Left lobe of liver (tissue), 2 donors: Measurements from ENCODE around the gene HPS4. TPM values are rescaled to one million over a fixed set of nuclear protein-coding genes. Genes with fewer than 3 reads are reported as not detected.

Source experiments
- ATAC-seq: fragments of 200-7000 bp; cut with Tn5 transposase; one replicate; pipeline ENCODE4 v1.9.1; 2020; ENCODE audit warnings: mild to moderate bottlenecking, moderate library complexity
- DNase-seq: peaks from one replicate; pipeline ENCODE4 v3.0.0-alpha.2; 2020; ENCODE audit warnings: low spot score
- total RNA-seq: library from RNA; stranded (reverse); gene quantifications from one replicate; pipeline ENCODE4 v1.2.1, GENCODE V29; 2021
- donor health status: DM: no; HTN: no; CAD: no; lungs with moderate emphysema.
- donor health status: DM: no; HTN: yes; CAD: no.

Gene HPS4
- total RNA-seq, 1 donor from 2014 or later: 13.2 TPM

- DNase-seq (no peak), ATAC-seq (no peak)
These were observed 15.7 kb upstream of the HPS4 start for GRCh38 chr22:26499188-26499703.

- ATAC-seq: no peak
- DNase-seq: no peak
These were observed 12.9 kb upstream of the HPS4 start for GRCh38 chr22:26496456-26496855.

- ATAC-seq: no peak
- DNase-seq: no peak
These were observed 10.9 kb upstream of the HPS4 start for GRCh38 chr22:26494506-26494905.

- DNase-seq: no peak
- ATAC-seq: no peak
These were observed 8.6 kb upstream of the HPS4 start for GRCh38 chr22:26492220-26492619.

- ATAC-seq (no peak), DNase-seq (no peak)
These were observed 6.0 kb upstream of the HPS4 start for GRCh38 chr22:26489447-26490036.

- no peak for ATAC-seq
- no peak for DNase-seq
These were observed 4.4 kb upstream of the HPS4 start for GRCh38 chr22:26487996-26488395.

GRCh38 chr22:26486394-26486793 is 2.8 kb upstream of the HPS4 start:
- ATAC-seq: no peak

GRCh38 chr22:26485806-26486390 is 2.3 kb upstream of the HPS4 start:
- ATAC-seq (no peak), DNase-seq (no peak)

More at GRCh38 chr22:26486394-26486793, 2.8 kb upstream of the HPS4 start:
- no peak for DNase-seq

- DNase-seq (no peak), ATAC-seq (no peak)
These were observed 1.4 kb upstream of the HPS4 start for GRCh38 chr22:26485013-26485412.

- DNase-seq (no peak), ATAC-seq (no peak)
These were observed 750 bp upstream of the HPS4 start for GRCh38 chr22:26484360-26484706.

- ATAC-seq: no peak
- no peak for DNase-seq
These were observed 542 bp downstream of the HPS4 start for GRCh38 chr22:26483043-26483438.

- no peak for ATAC-seq
These were observed 1.4 kb downstream of the HPS4 start for GRCh38 chr22:26482161-26482560.

GRCh38 chr22:26481694-26482093 is 1.9 kb downstream of the HPS4 start:
- DNase-seq: no peak
- no peak for ATAC-seq

More at GRCh38 chr22:26482161-26482560, 1.4 kb downstream of the HPS4 start:
- no peak for DNase-seq

- DNase-seq (no peak), ATAC-seq (no peak)
These were observed 2.4 kb downstream of the HPS4 start for GRCh38 chr22:26481112-26481693.

- no peak for ATAC-seq
- DNase-seq: no peak
These were observed 3.0 kb downstream of the HPS4 start for GRCh38 chr22:26480611-26480932.

- ATAC-seq (peak; percentile 41), DNase-seq (no peak)
These were observed 3.6 kb downstream of the HPS4 start for GRCh38 chr22:26479792-26480610.

GRCh38 chr22:26479043-26479791 is 4.4 kb downstream of the HPS4 start:
- DNase-seq (no peak), ATAC-seq (no peak)

GRCh38 chr22:26477341-26477731 is 6.2 kb downstream of the HPS4 start:
- no peak for DNase-seq
- ATAC-seq: no peak

GRCh38 chr22:26476705-26477340 is 6.8 kb downstream of the HPS4 start:
- ATAC-seq: no peak
- no peak for DNase-seq

GRCh38 chr22:26474682-26475081 is 8.9 kb downstream of the HPS4 start:
- DNase-seq (no peak), ATAC-seq (no peak)

GRCh38 chr22:26471522-26471921 is 12.1 kb downstream of the HPS4 start:
- ATAC-seq (no peak), DNase-seq (no peak)
